ENCODE results near the gene MAPKAPK3. TPM values are rescaled to one million over a fixed set of nuclear protein-coding genes. Genes with fewer than 3 reads are reported as not detected.

The MAPKAPK3 gene
- total and polyA plus RNA-seq, 5 donors from 2014 or later: 42.9 to 52.9 (median 48.9) TPM

- Mint-ChIP-seq H3K4me1 (peaks cover 24 to 85% (median 56%) of the 10 kb centered on the region in 4 donors), H3K27ac (peak overlapping the region; percentile 92 to 97 (median 97)), H3K36me3 (peaks cover 47% of the 10 kb centered on the region), H3K9me3 (peaks cover 0 to 2% (median 0%) of the 10 kb centered on the region in 7 donors), H3K4me3 (peak overlapping the region; percentile 89 to 97 (median 96)), H3K27me3 (no peaks in the 10 kb centered on the region)
- H3K27me3 ChIP-seq (ENCODE audit: control insufficient read depth, insufficient read depth, low read length): no peaks in the 10 kb centered on the region
- H3K9me3 ChIP-seq (ENCODE audit: control insufficient read depth in 2 of 2, low read length in 2 of 2): no peaks in the 10 kb centered on the region
- peaks cover 95% of the 10 kb centered on the region for H3K4me1 ChIP-seq (ENCODE audit: control insufficient read depth, insufficient read depth, low read length, poor library complexity, severe bottlenecking)
- H3K36me3 ChIP-seq (ENCODE audit: control insufficient read depth, insufficient read depth, low read length): peaks cover 47% of the 10 kb centered on the region
- ATAC-seq (ENCODE audit: low read depth in 2 of 2): peak; percentile 13 to 16
- peak in 2 of 3 donors; percentile 53 to 79 for DNase-seq
- H3K4me3 ChIP-seq (ENCODE audit: low read depth, low read length): peak overlapping the region; percentile 87
- peak overlapping the region; percentile 97 for H3K27ac ChIP-seq (ENCODE audit: insufficient read depth, low read length, poor library complexity, severe bottlenecking)
Measured at GRCh38 chr3:50606596-50606995, 10.4 kb upstream of the MAPKAPK3 start.

DNA sequence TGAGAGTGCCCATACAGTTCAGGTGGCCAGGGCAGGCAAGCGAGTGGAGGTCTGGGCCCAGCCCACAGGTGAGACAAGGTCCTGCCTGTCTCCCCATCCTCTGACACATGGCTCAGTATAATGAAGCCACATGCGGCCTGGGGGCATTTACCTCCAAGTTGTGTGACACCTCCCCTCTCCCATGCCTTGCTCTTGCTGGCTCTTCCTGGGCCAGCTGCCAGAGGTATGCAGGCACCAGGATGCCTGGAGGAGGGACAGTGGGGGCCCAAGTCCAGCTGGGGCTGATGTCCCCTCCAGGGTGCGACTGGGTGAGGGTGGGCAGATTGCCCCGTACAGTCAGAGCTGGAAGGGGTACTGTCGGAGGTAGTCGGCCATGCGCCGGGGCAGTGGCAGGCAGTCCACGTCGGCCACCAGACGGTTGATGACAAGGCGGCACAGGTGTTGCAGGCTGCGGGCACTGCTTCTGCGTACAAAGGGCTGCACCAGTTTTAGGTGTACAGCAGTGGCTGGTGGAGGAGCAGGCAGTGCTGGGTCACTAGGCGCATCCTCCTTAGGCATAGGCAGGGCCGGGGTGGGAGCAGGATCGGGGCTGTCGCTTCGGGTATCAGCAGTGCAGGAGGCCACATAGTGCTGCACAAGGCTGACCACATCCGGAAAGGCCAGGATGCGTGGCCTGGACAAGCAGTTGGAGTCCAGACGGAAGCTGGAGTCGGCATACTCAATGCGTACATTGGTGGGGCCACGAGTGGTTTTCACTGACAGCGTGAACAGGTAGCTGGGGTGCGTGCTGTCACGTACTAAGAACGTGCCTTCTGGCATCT is 9.5 kb upstream of the MAPKAPK3 start:
- no peak for ATAC-seq (ENCODE audit: low read depth in 2 of 2)
- H3K27me3 ChIP-seq (ENCODE audit: control insufficient read depth, insufficient read depth, low read length): no peaks in the 10 kb centered on the region
- H3K4me3 ChIP-seq (ENCODE audit: low read depth, low read length): peak overlapping the region; percentile 87
- H3K9me3 ChIP-seq (ENCODE audit: control insufficient read depth in 2 of 2, low read length in 2 of 2): no peaks in the 10 kb centered on the region
- H3K27ac ChIP-seq (ENCODE audit: insufficient read depth, low read length, poor library complexity, severe bottlenecking): peak overlapping the region; percentile 97
- peak overlapping the region; percentile 89 to 97 (median 96) for H3K4me3 Mint-ChIP-seq
- peaks cover 95% of the 10 kb centered on the region for H3K4me1 ChIP-seq (ENCODE audit: control insufficient read depth, insufficient read depth, low read length, poor library complexity, severe bottlenecking)
- H3K27me3 Mint-ChIP-seq: no peaks in the 10 kb centered on the region
- peaks cover 47% of the 10 kb centered on the region for H3K36me3 Mint-ChIP-seq
- peaks cover 23 to 82% (median 54%) of the 10 kb centered on the region in 4 donors for H3K4me1 Mint-ChIP-seq
- peak overlapping the region; percentile 95 to 97 (median 97) for H3K27ac Mint-ChIP-seq
- H3K36me3 ChIP-seq (ENCODE audit: control insufficient read depth, insufficient read depth, low read length): peaks cover 47% of the 10 kb centered on the region
- peaks cover 0 to 2% (median 0%) of the 10 kb centered on the region in 7 donors for H3K9me3 Mint-ChIP-seq
- DNase-seq: peak in 1 of 3 donors; percentile 78

GRCh38 chr3:50608278-50608677 is 8.7 kb upstream of the MAPKAPK3 start:
- peak overlapping the region; percentile 89 to 97 (median 96) for H3K4me3 Mint-ChIP-seq
- no peaks in the 10 kb centered on the region for H3K27me3 ChIP-seq (ENCODE audit: control insufficient read depth, insufficient read depth, low read length)
- no peaks in the 10 kb centered on the region for H3K27me3 Mint-ChIP-seq
- H3K4me3 ChIP-seq (ENCODE audit: low read depth, low read length): peak overlapping the region; percentile 87
- H3K36me3 ChIP-seq (ENCODE audit: control insufficient read depth, insufficient read depth, low read length): peaks cover 47% of the 10 kb centered on the region
- peak overlapping the region; percentile 95 to 97 (median 97) for H3K27ac Mint-ChIP-seq
- peak overlapping the region; percentile 97 for H3K27ac ChIP-seq (ENCODE audit: insufficient read depth, low read length, poor library complexity, severe bottlenecking)
- peaks cover 47% of the 10 kb centered on the region for H3K36me3 Mint-ChIP-seq
- H3K4me1 Mint-ChIP-seq: peaks cover 17 to 82% (median 50%) of the 10 kb centered on the region in 4 donors
- no peak for ATAC-seq (ENCODE audit: low read depth in 2 of 2)
- peaks cover 0 to 2% (median 0%) of the 10 kb centered on the region in 7 donors for H3K9me3 Mint-ChIP-seq
- no peaks in the 10 kb centered on the region for H3K9me3 ChIP-seq (ENCODE audit: control insufficient read depth in 2 of 2, low read length in 2 of 2)
- H3K4me1 ChIP-seq (ENCODE audit: control insufficient read depth, insufficient read depth, low read length, poor library complexity, severe bottlenecking): peaks cover 95% of the 10 kb centered on the region
- DNase-seq: peak in 1 of 3 donors; percentile 54

GRCh38 chr3:50609071-50609762 is 7.7 kb upstream of the MAPKAPK3 start:
- peak in 1 of 3 donors; percentile 64 for DNase-seq
- Mint-ChIP-seq H3K4me1 (peaks cover 26 to 82% (median 49%) of the 10 kb centered on the region in 4 donors), H3K36me3 (peaks cover 38% of the 10 kb centered on the region), H3K27ac (peak overlapping the region; percentile 95 to 97 (median 97)), H3K27me3 (no peaks in the 10 kb centered on the region), H3K4me3 (peak overlapping the region; percentile 89 to 97 (median 96)), H3K9me3 (no peaks in the 10 kb centered on the region)
- ATAC-seq (ENCODE audit: low read depth in 2 of 2): no peak
- no peaks in the 10 kb centered on the region for H3K9me3 ChIP-seq (ENCODE audit: control insufficient read depth in 2 of 2, low read length in 2 of 2)
- H3K4me1 ChIP-seq (ENCODE audit: control insufficient read depth, insufficient read depth, low read length, poor library complexity, severe bottlenecking): peaks cover 95% of the 10 kb centered on the region
- H3K27me3 ChIP-seq (ENCODE audit: control insufficient read depth, insufficient read depth, low read length): no peaks in the 10 kb centered on the region
- peak overlapping the region; percentile 87 for H3K4me3 ChIP-seq (ENCODE audit: low read depth, low read length)
- peak overlapping the region; percentile 97 for H3K27ac ChIP-seq (ENCODE audit: insufficient read depth, low read length, poor library complexity, severe bottlenecking)
- peaks cover 44% of the 10 kb centered on the region for H3K36me3 ChIP-seq (ENCODE audit: control insufficient read depth, insufficient read depth, low read length)

DNA sequence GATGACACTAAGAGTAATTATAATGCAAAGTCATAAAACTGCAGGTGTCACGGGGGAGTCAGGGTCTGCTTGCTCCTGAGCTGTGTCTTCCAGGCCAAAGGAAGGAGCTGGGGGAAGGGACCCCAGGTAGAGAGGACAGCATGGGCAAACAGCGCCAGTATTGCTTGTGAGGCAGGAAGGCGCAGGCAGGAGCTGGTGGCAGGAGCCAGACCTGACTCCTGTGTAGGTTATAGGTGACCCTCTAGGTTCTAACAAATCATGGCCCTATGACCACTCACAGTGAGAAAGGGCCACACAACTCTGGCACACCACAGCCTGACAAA is 7.2 kb upstream of the MAPKAPK3 start:
- ATAC-seq (ENCODE audit: low read depth in 2 of 2): no peak
- Histone ChIP-seq H3K27ac (ENCODE audit: insufficient read depth, low read length, poor library complexity, severe bottlenecking) (peak overlapping the region; percentile 97), H3K27me3 (ENCODE audit: control insufficient read depth, insufficient read depth, low read length) (no peaks in the 10 kb centered on the region), H3K4me1 (ENCODE audit: control insufficient read depth, insufficient read depth, low read length, poor library complexity, severe bottlenecking) (peaks cover 92% of the 10 kb centered on the region), H3K9me3 (ENCODE audit: control insufficient read depth in 2 of 2, low read length in 2 of 2) (no peaks in the 10 kb centered on the region), H3K4me3 (ENCODE audit: low read depth, low read length) (peak overlapping the region; percentile 87), H3K36me3 (ENCODE audit: control insufficient read depth, insufficient read depth, low read length) (peaks cover 39% of the 10 kb centered on the region)
- peak overlapping the region; percentile 97 to 99 (median 97) for H3K27ac Mint-ChIP-seq
- no peaks in the 10 kb centered on the region for H3K27me3 Mint-ChIP-seq
- peak overlapping the region; percentile 89 to 97 (median 96) for H3K4me3 Mint-ChIP-seq
- DNase-seq: peak in 1 of 3 donors; percentile 63
- H3K9me3 Mint-ChIP-seq: no peaks in the 10 kb centered on the region
- H3K36me3 Mint-ChIP-seq: peaks cover 36% of the 10 kb centered on the region
- H3K4me1 Mint-ChIP-seq: peaks cover 26 to 78% (median 48%) of the 10 kb centered on the region in 4 donors

- DNase-seq (peak in 1 of 3 donors; percentile 88), ATAC-seq (ENCODE audit: low read depth in 2 of 2) (no peak)
- H3K27me3 Mint-ChIP-seq: no peaks in the 10 kb centered on the region
- H3K27ac Mint-ChIP-seq: peak overlapping the region; percentile 97 to 99 (median 97)
- H3K36me3 ChIP-seq (ENCODE audit: control insufficient read depth, insufficient read depth, low read length): peaks cover 33% of the 10 kb centered on the region
- H3K27ac ChIP-seq (ENCODE audit: insufficient read depth, low read length, poor library complexity, severe bottlenecking): peak overlapping the region; percentile 97
- peak overlapping the region; percentile 89 to 97 (median 96) for H3K4me3 Mint-ChIP-seq
- peaks cover 31% of the 10 kb centered on the region for H3K36me3 Mint-ChIP-seq
- H3K27me3 ChIP-seq (ENCODE audit: control insufficient read depth, insufficient read depth, low read length): no peaks in the 10 kb centered on the region
- H3K4me1 Mint-ChIP-seq: peaks cover 26 to 73% (median 42%) of the 10 kb centered on the region in 4 donors
- no peaks in the 10 kb centered on the region for H3K9me3 Mint-ChIP-seq
- peaks cover 85% of the 10 kb centered on the region for H3K4me1 ChIP-seq (ENCODE audit: control insufficient read depth, insufficient read depth, low read length, poor library complexity, severe bottlenecking)
- no peaks in the 10 kb centered on the region for H3K9me3 ChIP-seq (ENCODE audit: control insufficient read depth in 2 of 2, low read length in 2 of 2)
- peak overlapping the region; percentile 87 for H3K4me3 ChIP-seq (ENCODE audit: low read depth, low read length)
Measured at GRCh38 chr3:50610181-50610971, 6.6 kb upstream of the MAPKAPK3 start.

GRCh38 chr3:50610992-50611463 is 5.9 kb upstream of the MAPKAPK3 start:
- peaks cover 0 to 1% (median 0%) of the 10 kb centered on the region in 7 donors for H3K9me3 Mint-ChIP-seq
- peaks cover 22 to 73% (median 39%) of the 10 kb centered on the region in 4 donors for H3K4me1 Mint-ChIP-seq
- H3K9me3 ChIP-seq (ENCODE audit: control insufficient read depth in 2 of 2, low read length in 2 of 2): no peaks in the 10 kb centered on the region
- no peaks in the 10 kb centered on the region for H3K27me3 Mint-ChIP-seq
- H3K4me1 ChIP-seq (ENCODE audit: control insufficient read depth, insufficient read depth, low read length, poor library complexity, severe bottlenecking): peaks cover 85% of the 10 kb centered on the region
- peaks cover 24% of the 10 kb centered on the region for H3K36me3 Mint-ChIP-seq
- peaks cover 26% of the 10 kb centered on the region for H3K36me3 ChIP-seq (ENCODE audit: control insufficient read depth, insufficient read depth, low read length)
- H3K27ac Mint-ChIP-seq: peak overlapping the region; percentile 97 to 99 (median 97)
- H3K27me3 ChIP-seq (ENCODE audit: control insufficient read depth, insufficient read depth, low read length): no peaks in the 10 kb centered on the region
- no peak for ATAC-seq (ENCODE audit: low read depth in 2 of 2)
- H3K4me3 Mint-ChIP-seq: peak overlapping the region; percentile 89 to 97 (median 96)
- H3K4me3 ChIP-seq (ENCODE audit: low read depth, low read length): peak overlapping the region; percentile 87
- H3K27ac ChIP-seq (ENCODE audit: insufficient read depth, low read length, poor library complexity, severe bottlenecking): peak overlapping the region; percentile 97
- DNase-seq: no peak
